Stimulated activated naive CD8-positive, alpha-beta T cell treated with anti-CD3 and anti-CD28 coated beads, Interleukin-15, Interleukin-2, amounts not matched to agents 100 ng/mL and 50 ng/mL, for 24 hours (primary cell): ENCODE measurements around the gene AIP.
A peak's percentile ranks its signal among the peaks of the same experiment; 100 is the strongest.
"Not testable (repeated sequence)": the region's sequence is repeated elsewhere in the genome, so short reads cannot be mapped to it uniquely, and the experiment has no call there.

Experiments
- H3K27ac Mint-ChIP-seq: one replicate; pipeline ENCODE4 v1.8.0; 2021; ENCODE audit warnings: mild to moderate bottlenecking, mixed read lengths
- H3K27me3 Mint-ChIP-seq: one replicate; pipeline ENCODE4 v1.8.0; 2021; ENCODE audit warnings: mixed read lengths
- H3K36me3 Mint-ChIP-seq: one replicate; pipeline ENCODE4 v1.8.0; 2021; ENCODE audit warnings: low read depth, mixed read lengths
- H3K4me1 Mint-ChIP-seq: one replicate; pipeline ENCODE4 v1.8.0; 2021; ENCODE audit warnings: low read depth, mixed read lengths
- H3K4me3 Mint-ChIP-seq: one replicate; pipeline ENCODE4 v1.8.0; 2021; ENCODE audit warnings: mild to moderate bottlenecking, mixed read lengths
- H3K9me3 Mint-ChIP-seq: one replicate; pipeline ENCODE4 v1.8.0; 2021; ENCODE audit warnings: mixed read lengths

AIP gene

GRCh38 chr11:67503119-67504004 lies 20.5 kb downstream of the AIP start:
- H3K9me3 Mint-ChIP-seq: no peaks in the 10 kb centered on the region
- H3K4me3 Mint-ChIP-seq: peak overlapping the region; percentile 67
- H3K36me3 Mint-ChIP-seq: peaks cover 33% of the 10 kb centered on the region
- H3K4me1 Mint-ChIP-seq: peaks cover 44% of the 10 kb centered on the region
- H3K27ac Mint-ChIP-seq: peak overlapping the region; percentile 29
- no peaks in the 10 kb centered on the region for H3K27me3 Mint-ChIP-seq

- Mint-ChIP-seq H3K9me3 (no peaks in the 10 kb centered on the region), H3K27me3 (no peaks in the 10 kb centered on the region), H3K4me3 (peak overlapping the region; percentile 89), H3K36me3 (peaks cover 33% of the 10 kb centered on the region), H3K27ac (peak overlapping the region; percentile 82), H3K4me1 (peaks cover 53% of the 10 kb centered on the region)
Observed at GRCh38 chr11:67504005-67504949, 21.5 kb downstream of the AIP start.

GRCh38 chr11:67504950-67505581 lies 22.2 kb downstream of the AIP start, which contains the start of gene PITPNM1:
Gene PITPNM1, minus strand, starts transcription at chr11:67505363. Its CDS starts 1,183 bp downstream, at chr11:67504180.
- Mint-ChIP-seq H3K36me3 (peaks cover 28% of the 10 kb centered on the region), H3K4me3 (peak within 1 kb of the TSS; percentile 89), H3K9me3 (no peaks in the 10 kb centered on the region), H3K4me1 (peaks cover 53% of the 10 kb centered on the region), H3K27me3 (no peaks in the 10 kb centered on the region), H3K27ac (peak within 1 kb of the TSS; percentile 97)

- H3K27ac Mint-ChIP-seq: peak overlapping the region; percentile 97
- H3K27me3 Mint-ChIP-seq: no peaks in the 10 kb centered on the region
- H3K4me3 Mint-ChIP-seq: peak overlapping the region; percentile 89
- H3K4me1 Mint-ChIP-seq: peaks cover 49% of the 10 kb centered on the region
- H3K36me3 Mint-ChIP-seq: peaks cover 23% of the 10 kb centered on the region
- no peaks in the 10 kb centered on the region for H3K9me3 Mint-ChIP-seq
Observed at GRCh38 chr11:67505605-67506396, 23.0 kb downstream of the AIP start.

DNA sequence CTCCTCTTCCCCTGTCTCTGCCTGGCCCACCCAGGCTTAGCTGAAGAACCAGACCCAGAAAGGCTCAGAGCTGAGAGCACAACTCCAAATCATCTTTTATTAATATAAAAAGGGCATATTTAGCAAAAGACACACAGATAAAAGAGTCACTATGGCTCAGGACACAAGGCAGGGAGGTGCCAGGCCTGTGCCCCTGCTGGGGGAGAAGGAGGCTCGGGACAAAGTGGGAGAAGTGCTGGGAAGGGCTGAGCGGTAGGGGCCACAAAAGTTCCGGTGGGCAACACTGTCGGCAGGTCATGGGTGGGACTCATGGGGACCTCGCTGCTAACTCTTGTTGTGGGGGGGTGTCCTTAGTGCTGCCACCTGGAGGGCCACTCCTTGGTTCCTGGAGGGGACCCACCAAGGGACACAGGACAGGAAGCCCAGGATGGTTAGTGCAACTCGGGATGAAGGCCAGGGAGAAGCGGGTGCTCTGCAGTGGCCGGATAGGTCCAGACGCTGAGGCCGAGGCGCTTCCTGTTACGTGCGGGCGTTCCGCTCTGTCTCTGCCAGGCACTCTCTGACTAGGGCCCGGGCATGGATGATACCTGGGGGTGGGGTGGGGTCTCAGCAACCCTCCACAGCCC lies 23.7 kb downstream of the AIP start:
- H3K27me3 Mint-ChIP-seq: no peaks in the 10 kb centered on the region
- H3K36me3 Mint-ChIP-seq: peaks cover 16% of the 10 kb centered on the region
- no peaks in the 10 kb centered on the region for H3K9me3 Mint-ChIP-seq
- H3K4me3 Mint-ChIP-seq: peak overlapping the region; percentile 89
- H3K27ac Mint-ChIP-seq: peak overlapping the region; percentile 97
- peaks cover 42% of the 10 kb centered on the region for H3K4me1 Mint-ChIP-seq

DNA sequence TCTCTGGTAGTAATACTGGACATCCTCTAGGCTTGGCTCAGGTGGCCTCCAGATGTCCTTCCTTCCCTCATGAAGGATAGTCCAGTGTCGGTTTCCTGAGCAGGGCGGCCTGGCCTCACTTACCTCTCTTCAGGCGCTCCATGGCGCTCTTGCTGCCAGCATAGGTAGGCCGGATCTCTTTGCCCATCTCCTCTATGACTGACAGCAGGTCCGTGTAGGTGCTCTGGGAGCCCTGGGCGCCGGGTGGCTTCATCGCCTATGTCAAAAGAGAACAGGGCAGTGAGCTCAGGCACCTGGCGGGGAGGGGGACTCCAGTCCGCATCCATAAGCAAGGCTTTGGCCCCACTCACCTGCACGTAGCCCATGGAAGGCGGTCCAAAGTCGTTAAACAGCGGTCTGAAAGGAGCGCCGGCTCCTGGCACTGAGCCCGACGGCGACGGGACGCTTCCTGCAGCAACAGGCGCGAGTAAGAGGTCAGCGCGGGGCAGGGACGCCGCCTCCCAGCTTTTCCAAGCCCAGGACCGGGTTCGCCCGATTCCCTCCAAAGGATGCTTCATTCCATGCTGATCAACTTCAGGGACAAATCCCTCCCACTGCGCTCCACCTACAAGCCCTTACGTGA lies 24.5 kb downstream of the AIP start:
- H3K36me3 Mint-ChIP-seq: peaks cover 14% of the 10 kb centered on the region
- H3K9me3 Mint-ChIP-seq: no peaks in the 10 kb centered on the region
- H3K27me3 Mint-ChIP-seq: no peaks in the 10 kb centered on the region
- H3K4me3 Mint-ChIP-seq: peak overlapping the region; percentile 89
- peak overlapping the region; percentile 97 for H3K27ac Mint-ChIP-seq
- H3K4me1 Mint-ChIP-seq: peaks cover 39% of the 10 kb centered on the region

GRCh38 chr11:67507864-67508485 lies 25.1 kb downstream of the AIP start, which contains the start of gene CDK2AP2:
Gene CDK2AP2, minus strand, starts transcription at chr11:67508162. Its CDS starts 80 bp downstream, at chr11:67508082.
- H3K9me3 Mint-ChIP-seq: no peaks in the 10 kb centered on the region
- peaks cover 4% of the 10 kb centered on the region for H3K27me3 Mint-ChIP-seq
- H3K4me3 Mint-ChIP-seq: peak within 1 kb of the TSS; percentile 89
- H3K4me1 Mint-ChIP-seq: peaks cover 36% of the 10 kb centered on the region
- peaks cover 10% of the 10 kb centered on the region for H3K36me3 Mint-ChIP-seq
- H3K27ac Mint-ChIP-seq: peak within 1 kb of the TSS; percentile 97

GRCh38 chr11:67508486-67509121 lies 25.8 kb downstream of the AIP start:
- peak overlapping the region; percentile 97 for H3K27ac Mint-ChIP-seq
- H3K36me3 Mint-ChIP-seq: peaks cover 9% of the 10 kb centered on the region
- no peaks in the 10 kb centered on the region for H3K9me3 Mint-ChIP-seq
- H3K4me3 Mint-ChIP-seq: peak overlapping the region; percentile 89
- peaks cover 29% of the 10 kb centered on the region for H3K4me1 Mint-ChIP-seq
- peaks cover 4% of the 10 kb centered on the region for H3K27me3 Mint-ChIP-seq

DNA sequence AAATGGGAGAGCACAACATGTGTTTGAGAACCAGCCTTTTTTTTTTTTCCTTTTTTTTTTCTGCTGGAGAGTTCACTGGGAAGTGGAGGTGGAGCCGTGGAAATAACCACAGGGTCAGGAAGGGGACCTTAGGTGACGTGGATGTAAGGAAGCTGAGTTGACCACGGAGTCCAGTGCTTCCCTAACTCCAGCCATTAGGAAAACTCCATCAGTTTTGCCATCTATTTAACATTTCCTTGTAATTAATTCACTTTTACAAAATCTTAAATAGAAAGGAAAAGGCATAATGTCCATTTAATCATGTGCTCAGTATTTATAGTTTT lies 27.2 kb downstream of the AIP start:
- Mint-ChIP-seq H3K9me3 (no peaks in the 10 kb centered on the region), H3K4me3 (no peak overlapping the region), H3K27ac (no peak overlapping the region), H3K27me3 (peaks cover 10% of the 10 kb centered on the region), H3K36me3 (peaks cover 9% of the 10 kb centered on the region), H3K4me1 (peaks cover 28% of the 10 kb centered on the region)

GRCh38 chr11:67511558-67511957 lies 28.7 kb downstream of the AIP start:
- peaks cover 10% of the 10 kb centered on the region for H3K27me3 Mint-ChIP-seq
- H3K27ac Mint-ChIP-seq, H3K4me3 Mint-ChIP-seq, H3K36me3 Mint-ChIP-seq, H3K9me3 Mint-ChIP-seq: not testable (repeated sequence)
- H3K4me1 Mint-ChIP-seq: peaks cover 17% of the 10 kb centered on the region

GRCh38 chr11:67514116-67514515 lies 31.3 kb downstream of the AIP start:
- H3K27ac Mint-ChIP-seq: no peak overlapping the region
- H3K27me3 Mint-ChIP-seq: peaks cover 10% of the 10 kb centered on the region
- H3K4me3 Mint-ChIP-seq: no peak overlapping the region
- no peaks in the 10 kb centered on the region for H3K36me3 Mint-ChIP-seq
- H3K9me3 Mint-ChIP-seq: no peaks in the 10 kb centered on the region
- H3K4me1 Mint-ChIP-seq: peaks cover 2% of the 10 kb centered on the region

GRCh38 chr11:67516806-67517205 lies 34.0 kb downstream of the AIP start:
- Mint-ChIP-seq H3K9me3 (no peaks in the 10 kb centered on the region), H3K4me3 (no peak overlapping the region), H3K27ac (no peak overlapping the region), H3K36me3 (no peaks in the 10 kb centered on the region), H3K4me1 (no peaks in the 10 kb centered on the region), H3K27me3 (peaks cover 10% of the 10 kb centered on the region)
